Left colon (tissue), 2 donors: ENCODE results near the gene SETD7. TPM values are rescaled to one million over a fixed set of nuclear protein-coding genes. Genes with fewer than 3 reads are reported as not detected.

Experiments used
- ATAC-seq: fragments of 200-7000 bp; cut with Tn5 transposase; one replicate; pipeline ENCODE4 v1.9.1; 2020; ENCODE audit warnings: mild to moderate bottlenecking, moderate library complexity
- DNase-seq, 2 donors: peaks; one replicate each; pipeline ENCODE4 v3.0.0-alpha.2; 2020
- intact Hi-C, 2 donors: fragments of 100-400 bp; cut with DNase I in 1 of 2; cut with micrococcal nuclease in 1 of 2; formaldehyde crosslinking; loops; one replicate each; pipeline versions ENCODE4 v1.11.2 to v1.14.0; 2022; cut with DNase I, micrococcal nuclease
- total RNA-seq, 2 donors: library from RNA; stranded (reverse); fragmentation: NEBNext Ultra II Directional; extraction: Animal tissue kit (Norgen Biotek cat#: 25700); gene quantifications; one replicate each; pipeline ENCODE4 v1.2.1, GENCODE V29; 2021
- donor health status: DM: no; HTN: no; CAD: no.
- donor health status: DM: yes; HTN: yes; CAD: no.

The SETD7 gene
- total RNA-seq, 2 donors from 2014 or later = 17.6 to 23.8 TPM

- intact Hi-C loops = no loop called here
- no peak for DNase-seq
These were observed 29.1 kb downstream of the SETD7 start for GRCh38 chr4:139526928-139527327.

GRCh38 chr4:139525414-139525813, 30.6 kb downstream of the SETD7 start:
- intact Hi-C loops = no loop called here
- ATAC-seq (no peak), DNase-seq (no peak)

More at GRCh38 chr4:139526928-139527327, 29.1 kb downstream of the SETD7 start:
- ATAC-seq = no peak

GRCh38 chr4:139524062-139524631, 31.9 kb downstream of the SETD7 start:
- DNase-seq = no peak
- intact Hi-C loops = no loop called here
- ATAC-seq = peak; percentile 22

- ATAC-seq = peak; percentile 83
- intact Hi-C loops = no loop called here
- DNase-seq = peak in 1 of 2 donors; percentile 73
These were observed 32.9 kb downstream of the SETD7 start for GRCh38 chr4:139523076-139523475.

GRCh38 chr4:139522457-139522856, 33.6 kb downstream of the SETD7 start:
- ATAC-seq (no peak), DNase-seq (no peak)
- intact Hi-C loops = no loop called here

GRCh38 chr4:139521754-139522401, 34.1 kb downstream of the SETD7 start:
- intact Hi-C loops = no loop called here
- no peak for ATAC-seq
- DNase-seq = no peak

GRCh38 chr4:139515531-139515958, 40.5 kb downstream of the SETD7 start:
- intact Hi-C loops = no loop called here
- ATAC-seq = no peak
- DNase-seq = no peak

GRCh38 chr4:139514382-139515059, 41.5 kb downstream of the SETD7 start:
- DNase-seq = no peak
- no peak for ATAC-seq
- intact Hi-C loops = no loop called here

GRCh38 chr4:139511320-139511719, 44.7 kb downstream of the SETD7 start:
- intact Hi-C loops = no loop called here
- ATAC-seq (no peak), DNase-seq (no peak)

- DNase-seq (peak in 1 of 2 donors; percentile 17), ATAC-seq (peak; percentile 68)
- intact Hi-C loops = no loop called here
These were observed 46.1 kb downstream of the SETD7 start for GRCh38 chr4:139509727-139510410.

- intact Hi-C loops = no loop called here
- DNase-seq (no peak), ATAC-seq (no peak)
These were observed 47.3 kb downstream of the SETD7 start for GRCh38 chr4:139508581-139509237.

- ATAC-seq (no peak), DNase-seq (no peak)
- intact Hi-C loops = no loop called here
These were observed 49.2 kb downstream of the SETD7 start for GRCh38 chr4:139506774-139507173.

GRCh38 chr4:139503622-139504166, 52.3 kb downstream of the SETD7 start:
- no peak for ATAC-seq
- no peak for DNase-seq
- intact Hi-C loops = no loop called here

GRCh38 chr4:139501927-139502899, 53.8 kb downstream of the SETD7 start:
- no peak for ATAC-seq

GRCh38 chr4:139501527-139501926, 54.5 kb downstream of the SETD7 start:
- no peak for DNase-seq
- intact Hi-C loops = no loop called here
- no peak for ATAC-seq

More at GRCh38 chr4:139501927-139502899, 53.8 kb downstream of the SETD7 start:
- intact Hi-C loops = no loop called here
- DNase-seq = no peak

GRCh38 chr4:139501117-139501516, 54.9 kb downstream of the SETD7 start:
- ATAC-seq (no peak), DNase-seq (no peak)
- intact Hi-C loops = no loop called here

GRCh38 chr4:139499186-139499585, 56.8 kb downstream of the SETD7 start:
- ATAC-seq (no peak), DNase-seq (no peak)
- intact Hi-C loops = loop anchor here in 1 of 2 donors (10.0 kb wide), 1 partner anchor 136 kb away; no protein-coding TSS in a partner anchor

- intact Hi-C loops = loop anchor here in 1 of 2 donors (10.0 kb wide), 1 partner anchor 142 kb away; no protein-coding TSS in a partner anchor
- no peak for ATAC-seq
- no peak for DNase-seq
These were observed 62.8 kb downstream of the SETD7 start for GRCh38 chr4:139493176-139493575.
